Spinal cord (tissue), 10 donors: ENCODE data around the gene INSM1. TPM values are rescaled to one million over a fixed set of nuclear protein-coding genes. Genes with fewer than 3 reads are reported as not detected.
A peak's percentile ranks its signal among the peaks of the same experiment; 100 is the strongest.

ENCODE experiments used
- DNase-seq, 6 donors: peaks; one replicate each; pipeline versions ENCODE4 v3.0.0 to v3.0.0-alpha.2; 2013 to 2015; ENCODE audit warnings: low spot score in 6 of 6, low read depth in 4 of 6
- H3K27ac ChIP-seq: one replicate; pipeline ENCODE4 v1.5.1; 2013; ENCODE audit warnings: low read depth, low read length, control low read depth
- H3K27me3 ChIP-seq: one replicate; pipeline ENCODE4 v1.6.1; 2013; ENCODE audit warnings: low read length; ENCODE audit not compliant: control insufficient read depth, insufficient read depth
- H3K36me3 ChIP-seq: one replicate; pipeline ENCODE4 v1.6.1; 2013; ENCODE audit warnings: low read length; ENCODE audit not compliant: control insufficient read depth, insufficient read depth
- H3K4me1 ChIP-seq: one replicate; pipeline ENCODE4 v1.6.1; 2013; ENCODE audit warnings: low read length; ENCODE audit not compliant: control insufficient read depth, insufficient read depth
- H3K4me3 ChIP-seq: one replicate; pipeline ENCODE4 v1.5.1; 2013; ENCODE audit warnings: low read depth, low read length, control low read depth
- H3K9me3 ChIP-seq: one replicate; pipeline ENCODE4 v1.6.1; 2013; ENCODE audit warnings: low read length; ENCODE audit not compliant: control insufficient read depth, insufficient read depth
- WGBS: methylation state at CpG from one replicate; pipeline ENCODE4 v1.1.5; 2013; ENCODE audit warnings: missing lambda C conversion rate; ENCODE audit not compliant: insufficient coverage; 5-methylcytosine and 5-hydroxymethylcytosine counted together
- polyA plus RNA-seq, 2 donors: library from polyadenylated mRNA; unstranded; fragments of 120-200 nt; gene quantifications; one replicate each; pipeline ENCODE4 v1.2.1, GENCODE V29; 2013; ENCODE audit not compliant: insufficient read length in 2 of 2
- total RNA-seq, 2 donors: library from RNA; depleted of rRNA in 1 of 2; stranded (reverse); fragments of 120-200 nt in 1 of 2; fragments of >200 nt in 1 of 2; gene quantifications; one replicate each; pipeline versions ENCODE4 v1.2.3 to v1.2.4, GENCODE V29; 2013 to 2014
- donor health status: healthy.

INSM1 gene
- total and polyA plus RNA-seq, 4 donors = 0.50 to 2.6 (median 1.5) TPM

DNA sequence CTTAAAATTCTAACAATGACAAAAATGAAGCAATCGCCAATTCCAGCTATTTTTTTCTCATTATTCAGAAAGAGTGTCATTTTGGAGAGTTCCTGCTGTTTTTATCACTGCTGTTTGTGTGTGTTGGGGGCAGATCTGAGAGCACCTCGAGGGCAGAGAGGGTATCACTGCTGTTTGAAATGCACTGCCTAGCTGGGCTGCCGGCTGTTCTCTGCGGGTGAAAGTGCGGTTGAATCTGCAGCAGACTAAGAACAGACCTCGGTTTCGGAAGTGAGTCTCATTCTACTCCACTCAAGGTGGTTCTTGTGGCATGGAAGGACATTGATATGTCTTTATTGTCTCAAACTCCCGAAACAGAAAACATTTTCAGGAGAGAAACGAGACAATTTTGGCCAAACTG lies 18.3 kb downstream of the INSM1 start:
- H3K9me3 ChIP-seq = peaks cover under 1% of the 10 kb centered on the region
- peaks cover 7% of the 10 kb centered on the region for H3K27me3 ChIP-seq
- H3K4me3 ChIP-seq = no peak overlapping the region
- H3K4me1 ChIP-seq = no peaks in the 10 kb centered on the region
- no peak for DNase-seq
- H3K27ac ChIP-seq = no peak overlapping the region
- WGBS = 68% methylated on average over 4 of the region's 9 CpGs
- H3K36me3 ChIP-seq = peaks cover 2% of the 10 kb centered on the region

DNA sequence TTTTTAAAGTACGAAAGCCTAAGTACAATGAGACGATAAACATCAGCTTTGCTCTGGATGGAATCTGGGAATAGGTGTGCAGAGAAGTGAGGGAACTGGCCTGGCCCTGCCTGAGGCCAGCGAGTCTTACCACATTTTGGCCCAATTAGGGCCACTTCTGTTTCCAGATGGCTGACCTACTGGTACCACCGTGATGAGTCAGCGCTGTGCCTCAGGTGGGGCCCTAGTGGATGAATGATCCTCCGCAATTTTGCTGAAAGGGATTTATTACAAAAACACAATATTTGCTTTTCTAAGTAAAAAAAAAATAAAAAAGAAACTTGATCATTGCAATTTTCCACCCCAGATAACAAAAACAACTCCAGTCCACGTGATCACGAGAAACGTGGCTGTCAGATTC lies 22.5 kb downstream of the INSM1 start:
- Histone ChIP-seq H3K36me3 (peaks cover 21% of the 10 kb centered on the region), H3K4me1 (peaks cover 4% of the 10 kb centered on the region), H3K9me3 (no peaks in the 10 kb centered on the region), H3K27me3 (peaks cover 4% of the 10 kb centered on the region), H3K4me3 (no peak overlapping the region), H3K27ac (no peak overlapping the region)
- 100% methylated on average over 6 of the region's 9 CpGs for WGBS
- no peak for DNase-seq

DNA sequence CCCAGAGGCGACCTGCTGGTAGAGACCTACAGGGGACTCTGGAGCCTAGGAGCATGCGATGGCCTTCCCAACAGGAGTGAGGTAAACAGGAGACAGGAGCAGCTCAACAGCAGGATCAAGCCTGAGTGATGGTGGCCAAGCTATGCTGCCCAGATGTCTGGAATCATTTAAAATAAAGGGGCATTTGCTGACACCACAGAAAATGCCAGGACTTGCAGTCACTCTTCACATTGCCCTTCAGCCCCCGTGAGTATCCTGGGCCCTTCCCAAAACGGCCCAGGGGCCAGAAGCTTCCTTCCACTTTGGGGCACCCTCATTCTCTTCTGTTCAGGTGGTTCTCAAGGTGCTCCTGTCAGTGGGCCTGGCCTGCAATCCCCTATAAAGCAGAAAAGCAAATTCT lies 23.2 kb downstream of the INSM1 start:
- Histone ChIP-seq H3K36me3 (peaks cover 28% of the 10 kb centered on the region), H3K27me3 (peaks cover 5% of the 10 kb centered on the region), H3K27ac (no peak overlapping the region), H3K4me3 (no peak overlapping the region), H3K9me3 (no peaks in the 10 kb centered on the region), H3K4me1 (peaks cover 4% of the 10 kb centered on the region)
- 92% methylated on average over 4 of the region's 4 CpGs for WGBS
- DNase-seq = no peak

DNA sequence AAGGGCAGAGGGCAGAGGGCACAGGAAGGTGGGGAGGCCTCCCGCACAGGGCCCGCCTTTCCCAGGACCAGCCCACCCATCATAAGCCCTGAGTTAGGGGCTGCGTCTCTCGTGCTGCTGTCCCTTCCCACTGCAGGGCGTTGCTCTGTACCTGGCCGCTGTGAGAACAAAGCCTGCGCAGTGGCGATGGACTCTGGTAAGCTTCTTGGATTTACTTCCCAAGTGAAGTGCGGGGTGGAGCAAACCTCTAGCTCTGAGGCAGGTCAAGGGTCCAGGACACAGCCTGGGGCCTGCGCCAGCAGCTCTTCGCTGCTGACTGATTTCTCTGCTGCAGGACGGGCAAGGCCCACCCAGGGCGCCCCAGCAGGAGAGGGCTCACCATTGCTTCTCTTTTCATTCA lies 23.9 kb downstream of the INSM1 start:
- no peak overlapping the region for H3K4me3 ChIP-seq
- 87% methylated on average over 13 of the region's 13 CpGs for WGBS
- H3K27me3 ChIP-seq = peaks cover 5% of the 10 kb centered on the region
- H3K27ac ChIP-seq = no peak overlapping the region
- no peak for DNase-seq
- H3K4me1 ChIP-seq = peaks cover 4% of the 10 kb centered on the region
- peaks cover 32% of the 10 kb centered on the region for H3K36me3 ChIP-seq
- H3K9me3 ChIP-seq = no peaks in the 10 kb centered on the region

DNA sequence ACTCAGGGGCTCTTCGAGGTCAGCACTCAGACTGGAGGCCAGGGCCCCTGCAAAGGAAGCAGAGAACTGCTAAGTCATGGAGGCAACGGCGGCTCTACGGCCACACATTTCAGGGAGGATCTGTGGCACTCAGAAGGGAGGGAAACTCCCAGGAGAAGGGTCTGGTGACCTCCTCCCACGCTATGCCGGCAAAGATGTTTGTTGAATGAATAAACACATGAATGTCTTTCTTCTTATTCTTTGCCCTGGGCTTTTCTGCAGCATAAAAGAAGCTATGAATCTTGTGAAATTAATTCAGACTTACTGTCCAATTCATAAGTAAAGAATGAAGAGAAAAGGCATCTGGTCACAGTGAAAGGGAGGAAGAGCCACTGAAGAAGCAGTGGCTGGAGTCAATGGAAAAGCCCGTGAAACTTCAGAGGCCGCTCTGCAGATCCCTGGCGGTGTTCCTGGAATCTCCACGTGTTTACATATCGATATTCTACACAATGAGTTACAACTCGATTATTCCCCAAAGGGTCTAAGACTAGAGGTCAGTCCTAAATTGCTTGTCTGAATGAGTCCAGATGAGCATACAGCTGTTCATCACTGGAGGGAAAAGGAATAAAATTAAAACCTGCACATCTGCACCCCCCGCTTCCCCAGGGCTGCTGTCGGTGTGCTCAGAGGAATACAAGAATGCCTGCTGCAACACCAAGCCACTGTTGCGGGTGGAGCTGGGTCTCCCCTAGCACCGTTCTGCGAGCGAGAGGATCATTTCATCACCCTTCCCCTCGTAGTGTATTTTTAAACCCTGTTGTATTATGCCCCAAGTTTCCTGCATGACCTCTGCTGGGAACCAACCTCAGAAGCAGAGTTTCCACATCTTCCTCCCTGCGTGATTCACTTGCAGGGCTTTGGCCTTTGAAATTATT lies 25.6 kb downstream of the INSM1 start:
- DNase-seq = no peak
- Histone ChIP-seq H3K4me1 (peaks cover 8% of the 10 kb centered on the region), H3K9me3 (no peaks in the 10 kb centered on the region), H3K27me3 (peaks cover 10% of the 10 kb centered on the region), H3K4me3 (no peak overlapping the region), H3K27ac (no peak overlapping the region), H3K36me3 (peaks cover 32% of the 10 kb centered on the region)
- WGBS = 68% methylated on average over 9 of the region's 20 CpGs

DNA sequence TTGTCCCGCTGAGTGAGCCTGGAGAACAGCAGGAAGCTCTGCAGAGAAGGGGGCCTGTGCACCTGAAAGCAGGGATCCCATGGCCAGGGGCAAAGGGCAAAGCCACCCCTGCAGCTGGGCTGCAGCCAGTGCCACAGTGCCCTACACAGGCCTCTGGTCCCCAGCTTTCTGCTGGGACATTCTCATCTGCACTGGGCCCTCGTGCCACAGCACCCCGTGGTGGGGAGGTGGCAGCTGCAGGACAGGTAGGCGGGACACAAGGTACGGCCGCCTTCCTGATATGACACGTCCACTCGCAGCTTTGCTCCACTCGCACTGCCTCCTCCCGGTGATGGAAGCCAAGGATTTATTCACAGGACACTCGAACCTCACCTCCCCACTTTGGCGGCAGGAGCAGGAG lies 27.2 kb downstream of the INSM1 start:
- Histone ChIP-seq H3K4me1 (peaks cover 10% of the 10 kb centered on the region), H3K36me3 (peaks cover 32% of the 10 kb centered on the region), H3K27ac (no peak overlapping the region), H3K9me3 (no peaks in the 10 kb centered on the region), H3K27me3 (peaks cover 10% of the 10 kb centered on the region), H3K4me3 (no peak overlapping the region)
- WGBS = 95% methylated on average over 12 of the region's 12 CpGs
- DNase-seq = no peak

DNA sequence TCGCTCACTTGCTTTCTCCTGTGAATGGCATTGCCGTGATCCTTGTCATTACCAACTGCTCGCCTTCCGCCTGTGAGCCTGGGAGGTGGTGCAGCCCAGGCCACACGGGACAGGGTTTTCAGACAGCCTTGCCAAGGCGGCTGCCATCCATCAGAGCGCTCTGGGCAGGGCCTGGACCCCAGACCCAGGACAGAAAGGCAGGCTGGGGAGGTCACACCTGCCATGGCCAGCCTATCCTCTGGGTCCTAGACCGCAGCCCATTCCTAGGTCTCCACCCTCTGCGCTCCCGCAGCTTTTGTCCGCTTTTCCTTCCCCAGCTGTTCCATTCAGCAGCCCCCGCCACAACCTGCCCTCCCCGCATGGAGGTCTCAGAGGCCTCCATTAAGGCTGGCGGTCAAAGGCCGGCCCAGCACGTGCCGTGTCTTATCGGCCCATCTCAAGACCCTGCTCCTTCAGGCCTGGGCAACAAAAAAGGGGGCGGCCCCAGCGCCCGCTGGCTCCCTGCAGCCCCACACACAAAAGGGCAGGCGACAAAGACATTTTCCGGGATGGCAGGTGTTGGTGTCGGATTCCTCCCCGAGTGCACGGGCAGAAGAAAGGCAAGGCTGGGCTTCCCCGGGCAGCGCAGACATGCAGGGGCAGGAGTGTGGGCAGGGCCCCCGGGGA lies 28.1 kb downstream of the INSM1 start:
- H3K27me3 ChIP-seq = peaks cover 10% of the 10 kb centered on the region
- DNase-seq = no peak
- no peak overlapping the region for H3K4me3 ChIP-seq
- WGBS = 59% methylated on average over 28 of the region's 29 CpGs
- no peaks in the 10 kb centered on the region for H3K9me3 ChIP-seq
- peaks cover 10% of the 10 kb centered on the region for H3K4me1 ChIP-seq
- H3K27ac ChIP-seq = no peak overlapping the region
- peaks cover 31% of the 10 kb centered on the region for H3K36me3 ChIP-seq

DNA sequence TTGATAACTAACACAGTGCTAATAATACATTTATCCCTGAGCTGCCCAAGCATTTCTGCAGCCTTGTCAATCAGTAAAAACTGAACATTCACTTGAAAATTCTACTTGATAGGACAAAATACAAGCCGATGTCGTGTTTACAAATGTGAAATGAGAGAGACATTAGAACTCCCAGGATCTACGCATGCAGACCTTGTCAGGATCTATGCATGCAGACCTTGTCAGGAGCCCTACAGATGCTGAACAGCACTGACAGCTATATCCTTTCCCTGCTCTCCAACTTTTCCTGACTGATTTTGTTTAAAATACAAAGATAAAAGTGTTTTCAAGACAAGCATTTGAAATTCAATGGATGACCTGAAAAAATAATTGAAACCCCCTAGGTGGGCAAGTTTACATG lies 28.9 kb downstream of the INSM1 start:
- H3K36me3 ChIP-seq = peaks cover 25% of the 10 kb centered on the region
- H3K4me1 ChIP-seq = peaks cover 10% of the 10 kb centered on the region
- 100% methylated on average over 3 of the region's 3 CpGs for WGBS

DNA sequence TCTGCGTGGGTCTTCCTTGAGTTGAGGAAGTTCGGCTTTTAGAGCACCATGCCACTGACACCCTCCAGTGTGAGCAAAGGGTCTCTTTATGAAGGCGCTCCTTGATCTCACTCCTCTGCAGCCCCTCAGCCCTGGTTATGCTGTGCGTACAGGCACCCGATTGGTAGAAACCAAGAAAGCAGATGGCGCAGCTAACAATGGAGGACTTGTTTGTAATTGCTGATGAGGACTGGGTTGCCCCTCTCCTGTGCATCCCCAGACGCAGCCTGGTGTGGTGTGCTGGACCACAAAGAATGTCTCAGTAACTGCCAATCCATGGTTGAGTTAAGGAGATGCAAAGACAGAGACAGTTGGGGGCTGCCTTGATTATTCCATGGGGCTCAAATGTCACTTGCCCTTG lies 30.2 kb downstream of the INSM1 start:
- H3K27ac ChIP-seq = no peak overlapping the region
- DNase-seq = peak in 3 of 6 donors; percentile 31 to 64 (median 57)
- WGBS = 80% methylated on average over 4 of the region's 7 CpGs
- peaks cover 16% of the 10 kb centered on the region for H3K36me3 ChIP-seq
- no peak overlapping the region for H3K4me3 ChIP-seq
- peaks cover 8% of the 10 kb centered on the region for H3K4me1 ChIP-seq
- H3K9me3 ChIP-seq = no peaks in the 10 kb centered on the region
- peaks cover 8% of the 10 kb centered on the region for H3K27me3 ChIP-seq

More for the DNA sequence above, 28.9 kb downstream of the INSM1 start:
- no peak for DNase-seq
- Histone ChIP-seq H3K4me3 (no peak overlapping the region), H3K27me3 (peaks cover 10% of the 10 kb centered on the region), H3K27ac (no peak overlapping the region), H3K9me3 (no peaks in the 10 kb centered on the region)
